K562 (cell line): ENCODE data around the gene CPT1B. TPM values are rescaled to one million over a fixed set of nuclear protein-coding genes. Genes with fewer than 3 reads are reported as not detected.

ENCODE experiments used
- ATAC-seq: fragments of 200-7000 bp; cut with Tn5 transposase; 3 replicates; pipeline ENCODE4 v1.9.1; 2020; ENCODE audit warnings: moderate library complexity
- BruUV-seq: library from RNA; stranded (reverse); fragments of 400-500 nt; replicated peaks from 2 replicates; lab custom pipeline; 2021; lab: Mats Ljungman, UMichigan
- CTCF ChIA-PET: fragments of 300-600 bp; formaldehyde crosslinking; extraction: SDS; loops from one replicate; lab custom pipeline; 2021; ENCODE audit warnings: low intra/inter-chr PET ratio; lab: Yijun Ruan, JAX
- POLR2A ChIA-PET: fragments of 300-600, 350-650 bp; sonication (Branson Sonifier 250); formaldehyde crosslinking; extraction: SDS; loops from one replicate; lab custom pipeline; 2021; ENCODE audit warnings: antibody characterized with exemption, inconsistent platforms; lab: Yijun Ruan, JAX
- DNase-seq, 4 experiments: peaks; one replicate each; pipeline versions ENCODE4 v3.0.0 to v3.0.0-alpha.2; 2011 to 2018; ENCODE audit warnings: low spot score in 3 of 4, mixed read lengths in 3 of 4; ENCODE audit errors: extremely low read depth in 1 of 4
- FAIRE-seq: peaks from 2 replicates; lab custom pipeline; 2011; peaks lifted over from hg19 to GRCh38; lab: Jason Lieb, UNC
- H2AFZ ChIP-seq: 2 replicates; pipeline ENCODE4 v1.6.0; 2011; ENCODE audit warnings: low read depth, low read length, control low read depth, inconsistent platforms
- H3K27ac ChIP-seq: fragments of 200-600 bp; 3 replicates; pipeline ENCODE4 v1.8.0; 2011; ENCODE audit warnings: low read depth, mild to moderate bottlenecking, control low read depth, inconsistent platforms, low read length, moderate library complexity, mixed read lengths; ENCODE audit errors: extremely low read depth
- H3K27me3 ChIP-seq, 2 experiments: fragments of 300-600 bp in 1 of 2; 2 replicates in 1 of 2; 3 replicates in 1 of 2; pipeline versions ENCODE4 v1.6.0 to v1.8.0; 2011; ENCODE audit warnings: inconsistent platforms in 2 of 2, low read length in 2 of 2, mild to moderate bottlenecking in 1 of 2, mixed read lengths in 1 of 2, moderate library complexity in 1 of 2; ENCODE audit not compliant: control insufficient read depth in 2 of 2, insufficient read depth in 2 of 2
- H3K36me3 ChIP-seq: fragments of 300-600 bp; 3 replicates; pipeline ENCODE4 v1.8.0; 2011; ENCODE audit warnings: mild to moderate bottlenecking, low read length, inconsistent platforms; ENCODE audit not compliant: control insufficient read depth, insufficient read depth
- H3K4me1 ChIP-seq, 2 experiments: fragments of 200-600 bp in 1 of 2; replicated peaks in 1 of 2; 2 replicates in 1 of 2; 3 replicates in 1 of 2; pipeline versions ENCODE4 v1.5.1 to v1.8.0; 2011; ENCODE audit warnings: inconsistent platforms in 2 of 2, low read length in 2 of 2, mild to moderate bottlenecking in 1 of 2, mixed read lengths in 1 of 2, moderate library complexity in 1 of 2; ENCODE audit not compliant: control insufficient read depth in 2 of 2, insufficient read depth in 2 of 2
- H3K4me2 ChIP-seq: 2 replicates; pipeline ENCODE4 v1.6.1; 2011; ENCODE audit warnings: low read length, control low read depth, inconsistent platforms, mixed read lengths; ENCODE audit not compliant: insufficient read depth
- H3K4me3 ChIP-seq: fragments of 200-600 bp; sonication (generic), shearing (Covaris generic); 2 replicates; pipeline ENCODE4 v1.5.1; 2016; ENCODE audit warnings: control low read depth, inconsistent platforms
- H3K79me2 ChIP-seq: fragments of 200-600 bp; 3 replicates; pipeline ENCODE4 v1.8.0; 2011; ENCODE audit warnings: low read length, inconsistent platforms; ENCODE audit not compliant: control insufficient read depth, insufficient read depth
- H3K9ac ChIP-seq, 2 experiments: 2 replicates each; pipeline versions ENCODE4 v1.6.0 to v1.6.1; 2011; ENCODE audit warnings: low read depth in 2 of 2, low read length in 2 of 2, control low read depth in 1 of 2, inconsistent platforms in 1 of 2, mild to moderate bottlenecking in 1 of 2, mixed read lengths in 1 of 2; ENCODE audit not compliant: insufficient read depth in 1 of 2
- H3K9me1 ChIP-seq: one replicate; pipeline ENCODE4 v1.6.0; 2011; ENCODE audit warnings: inconsistent platforms, mild to moderate bottlenecking, low read length, moderate library complexity; ENCODE audit not compliant: control insufficient read depth, insufficient read depth
- H3K9me3 ChIP-seq: replicated peaks from 2 replicates; pipeline ENCODE4 v1.5.1; 2011; ENCODE audit warnings: low read depth, low read length, inconsistent platforms; ENCODE audit not compliant: control insufficient read depth, insufficient read depth
- H4K20me1 ChIP-seq: replicated peaks from 2 replicates; pipeline ENCODE4 v1.6.1; 2011; ENCODE audit warnings: low read length, inconsistent platforms, mixed read lengths; ENCODE audit not compliant: control insufficient read depth, insufficient read depth
- ARID3B ChIP-seq: fragments of 250-450 bp; sonication (Bioruptor Pico); IDR thresholded peaks from 2 replicates; pipeline ENCODE4 v1.4.0; 2020; ENCODE audit warnings: borderline replicate concordance
- CLOCK ChIP-seq: fragments of 250-450 bp; sonication (Bioruptor Pico); IDR thresholded peaks from 2 replicates; pipeline ENCODE4 v1.4.0; 2020; ENCODE audit warnings: mild to moderate bottlenecking, moderate library complexity, borderline replicate concordance
- CTCF ChIP-seq, 3 experiments: IDR thresholded peaks in 2 of 3; conservative IDR thresholded peaks in 1 of 3; 2 replicates each; pipeline ENCODE4 v1.5.1; 2011 to 2012; ENCODE audit warnings: low read length in 3 of 3, mild to moderate bottlenecking in 3 of 3, control low read depth in 2 of 3, improper control_type of control experiment in 1 of 3, inconsistent platforms in 1 of 3, low read depth in 1 of 3, mixed read lengths in 1 of 3, moderate library complexity in 1 of 3; ENCODE audit not compliant: insufficient read depth in 2 of 3
- FOSL1 ChIP-seq: fragments of 200-800 bp; sonication (Bioruptor generic); conservative IDR thresholded peaks from 2 replicates; pipeline ENCODE4 v1.6.1; 2016; ENCODE audit warnings: missing genetic modification characterization, missing compliant biosample characterization
- ZBTB26 ChIP-seq: fragments of 450-650 bp; formaldehyde crosslinking; IDR thresholded peaks from 2 replicates; pipeline ENCODE4 v1.4.0; 2022; ENCODE audit warnings: missing genetic modification characterization
- ZBTB33 ChIP-seq: sonication (generic); formaldehyde crosslinking; IDR thresholded peaks from 2 replicates; pipeline ENCODE4 v1.8.1; 2023; ENCODE audit warnings: mild to moderate bottlenecking, missing genetic modification reagents
- WGBS: fragments of 100-300 bp; shearing (Covaris generic); methylation state at CpG from one replicate; pipeline ENCODE4 v1.1.6; 2016; ENCODE audit warnings: low coverage, mixed read lengths; ENCODE audit not compliant: insufficient coverage; ENCODE audit errors: missing lambda C conversion rate; 5-methylcytosine and 5-hydroxymethylcytosine counted together
- in situ Hi-C: fragments of 300-500 bp; cut with MboI; formaldehyde crosslinking; loops from 4 replicates; pipeline ENCODE4 v1.15.0; 2018; ENCODE audit warnings: inconsistent platforms, mixed read lengths
- intact Hi-C: fragments of 100-400 bp; cut with micrococcal nuclease; formaldehyde crosslinking; loops from 2 replicates; pipeline ENCODE4 v1.14.2; 2022
- polyA plus RNA-seq, 8 experiments: library from polyadenylated mRNA; depleted of rRNA in 4 of 8; stranded (reverse) in 5 of 8; unstranded in 3 of 8; fragments of >200 nt; fragmentation: Nextera tagmentation in 2 of 8; fragmentation: Illumina TruSeq in 1 of 8; extraction: Ambion mirVana in 2 of 8; extraction: Trizol in 1 of 8; gene quantifications; 2 replicates each; pipeline versions ENCODE4 v1.2.1 to v1.2.3, GENCODE V29; 2011 to 2014; ENCODE audit warnings: inconsistent platforms in 1 of 8, missing spikeins in 1 of 8
- total RNA-seq, 7 experiments: library from RNA; depleted of rRNA in 6 of 7; stranded (reverse); fragments of >200 nt in 6 of 7; fragmentation: Illumina TruSeq in 2 of 7; extraction: Trizol in 2 of 7; gene quantifications; 2 replicates each; pipeline versions ENCODE4 v1.2.1 to v1.2.3, GENCODE V29; 2011 to 2021; ENCODE audit warnings: low replicate concordance in 1 of 7

The CPT1B gene
- total and polyA plus RNA-seq, 9 of the 15 experiments (the other 6 are each of a cell fraction or from before 2014, with no cell fraction given) = 0.35 to 6.1 (median 2.6) TPM

- Histone ChIP-seq H3K36me3 (no peaks in the 10 kb centered on the region), H3K9me1 (no peaks in the 10 kb centered on the region), H4K20me1 (no peaks in the 10 kb centered on the region), H3K4me2 (no peak overlapping the region), H3K27ac (no peak overlapping the region), H3K79me2 (no peaks in the 10 kb centered on the region; the same call in 2 of the 3 replicates), H3K27me3 (no peaks in the 10 kb centered on the region), H3K9ac (no peak overlapping the region), H3K4me3 (no peak overlapping the region), H2AFZ (no peak overlapping the region), H3K9me3 (no peaks in the 10 kb centered on the region)
- 88% methylated on average over 11 of the region's 27 CpGs for WGBS
- in situ Hi-C loops (no loop called here), intact Hi-C loops (no loop called here)
- FAIRE-seq (no peak), ATAC-seq (no peak)
- POLR2A ChIA-PET = interaction anchor here (0.7 to 1.1 kb wide), 2 partner anchors 11 to 56 kb away, joined by 3 to 5 read pairs; no protein-coding TSS in a partner anchor
- CTCF ChIA-PET = no interaction called here
- no TSS peak for BruUV-seq
- TF ChIP-seq ZBTB33 (CRISPR knock-in tag) = peak; percentile 98
- no peak for TF ChIP-seq CLOCK (CRISPR knock-in tag)
- no peak for TF ChIP-seq ARID3B (CRISPR knock-in tag)
- no peak for TF ChIP-seq FOSL1 (tag)
- TF ChIP-seq CTCF (IDR thresholded peaks at IDR 0.05 in 2 of 3, conservative IDR thresholded peaks at IDR 0.05 in 1 of 3; ENCODE audit: insufficient read depth in 2 of 3, low read depth in 1 of 3, low read length in 3 of 3) = peak; percentile 21 to 31 (median 23); a peak in 3 of 6 replicates
- no peak for TF ChIP-seq ZBTB26 (CRISPR knock-in tag)
- TF ChIP-seq, all 486 proteins: peak for 2
- peaks cover 13 to 43% of the 10 kb centered on the region in 2 experiments; a peak in 4 of 5 replicates for H3K4me1 ChIP-seq
- DNase-seq = no peak
These were observed 47.5 kb upstream of the CPT1B start for GRCh38 chr22:50625568-50626313.
